Activated effector memory CD4-positive, alpha-beta T cell treated with anti-CD3 and anti-CD28 coated beads, Interleukin-2, amount 50 U/mL, for 16 hours (primary cell): Measurements from ENCODE around the gene STK32B.

Experiments
- DNase-seq: peaks from one replicate; pipeline ENCODE4 v3.0.0-alpha.2; 2020

STK32B gene

GRCh38 chr4:5126857-5127256, 75.6 kb downstream of the STK32B start:
- DNase-seq, result no peak

- no peak for DNase-seq
These were observed 76.3 kb downstream of the STK32B start for GRCh38 chr4:5127556-5127955.

DNA sequence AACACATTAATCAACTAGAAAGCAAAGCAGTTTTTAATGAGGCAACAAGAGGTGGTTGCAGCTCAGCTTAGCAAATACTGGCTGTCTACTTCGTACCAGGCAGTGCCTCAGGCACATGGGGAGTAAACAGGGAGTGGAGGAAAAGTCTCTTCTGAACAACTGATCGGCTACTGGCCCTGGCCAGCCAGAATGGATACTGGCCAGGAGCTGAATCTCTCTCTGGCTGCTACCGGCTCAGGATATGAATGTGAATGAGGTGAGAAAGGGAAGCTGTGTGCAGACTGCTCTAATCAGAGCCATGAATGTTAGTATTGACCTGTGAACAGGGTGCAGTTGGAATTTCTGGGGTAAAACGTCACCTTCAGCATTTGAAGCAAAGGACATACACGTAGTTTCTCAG, 77.3 kb downstream of the STK32B start:
- no peak for DNase-seq

GRCh38 chr4:5133201-5133600, 81.9 kb downstream of the STK32B start:
- no peak for DNase-seq

GRCh38 chr4:5133933-5134594, 82.8 kb downstream of the STK32B start:
- DNase-seq, result no peak

- no peak for DNase-seq
These were observed 83.3 kb downstream of the STK32B start for GRCh38 chr4:5134620-5135019.

- no peak for DNase-seq
These were observed 85.9 kb downstream of the STK32B start for GRCh38 chr4:5137226-5137625.

- DNase-seq, result no peak
These were observed 86.6 kb downstream of the STK32B start for GRCh38 chr4:5137927-5138326.

GRCh38 chr4:5138389-5138788, 87.1 kb downstream of the STK32B start:
- no peak for DNase-seq

DNA sequence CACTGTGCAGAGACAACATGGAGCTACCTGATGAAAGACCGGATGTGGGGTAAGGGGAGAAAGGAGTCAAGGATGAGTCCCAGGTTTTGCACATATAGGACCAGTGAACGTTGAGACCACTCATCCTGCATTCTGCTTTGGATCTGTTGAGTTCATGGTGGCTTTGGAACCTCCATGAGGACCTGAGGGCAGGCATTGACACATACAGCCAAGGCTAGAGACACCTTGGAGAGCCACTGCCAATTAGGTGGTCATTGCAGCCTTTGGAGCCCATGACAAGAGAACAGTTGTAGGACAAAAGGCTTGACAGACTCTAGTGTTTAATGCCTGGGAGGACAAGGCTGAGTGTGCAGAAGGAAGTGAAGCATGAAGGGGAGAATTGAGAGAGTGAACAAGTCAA, 87.9 kb downstream of the STK32B start:
- DNase-seq, result no peak

DNA sequence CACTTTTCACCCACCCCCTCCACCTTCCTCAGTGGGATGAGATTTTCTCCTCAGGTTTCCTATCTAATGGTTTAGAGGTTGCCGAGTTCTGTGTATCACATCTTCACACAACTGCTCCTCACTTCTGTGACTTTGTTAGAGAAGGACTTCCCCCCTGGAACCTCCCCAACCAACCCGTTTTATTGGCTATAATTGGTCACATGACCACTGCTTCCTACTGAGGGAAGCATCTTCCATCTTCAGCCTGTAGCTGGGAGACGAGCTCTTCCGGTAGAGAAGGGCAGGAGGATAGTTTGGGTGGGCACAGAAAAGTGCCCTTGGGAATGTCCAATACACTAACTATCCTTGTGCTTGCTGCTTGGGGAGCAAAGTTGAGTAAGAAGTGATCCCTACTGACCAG, 90.5 kb downstream of the STK32B start:
- DNase-seq, result no peak

GRCh38 chr4:5142726-5143125, 91.4 kb downstream of the STK32B start:
- DNase-seq, result no peak

- no peak for DNase-seq
These were observed 92.1 kb downstream of the STK32B start for GRCh38 chr4:5143306-5143861.

DNA sequence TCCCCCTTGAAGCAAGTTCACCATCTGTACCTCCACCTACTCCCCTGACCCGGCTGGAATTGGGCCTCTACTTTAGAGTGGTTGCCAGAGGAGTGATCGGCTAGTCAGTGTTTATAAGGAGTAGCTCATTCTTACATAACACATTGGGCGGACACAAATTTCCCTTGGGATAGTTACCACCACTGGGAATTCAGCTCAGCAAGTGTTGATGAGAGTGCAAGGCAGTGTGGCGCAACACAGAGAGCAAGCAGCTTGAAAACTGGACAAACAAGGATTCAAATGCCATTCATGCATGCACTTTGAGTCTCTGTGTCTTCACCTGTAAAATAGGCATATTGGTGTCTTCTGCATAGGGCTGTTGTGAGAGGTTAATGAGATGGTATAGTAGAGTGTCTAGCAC, 92.7 kb downstream of the STK32B start:
- DNase-seq, result no peak

DNA sequence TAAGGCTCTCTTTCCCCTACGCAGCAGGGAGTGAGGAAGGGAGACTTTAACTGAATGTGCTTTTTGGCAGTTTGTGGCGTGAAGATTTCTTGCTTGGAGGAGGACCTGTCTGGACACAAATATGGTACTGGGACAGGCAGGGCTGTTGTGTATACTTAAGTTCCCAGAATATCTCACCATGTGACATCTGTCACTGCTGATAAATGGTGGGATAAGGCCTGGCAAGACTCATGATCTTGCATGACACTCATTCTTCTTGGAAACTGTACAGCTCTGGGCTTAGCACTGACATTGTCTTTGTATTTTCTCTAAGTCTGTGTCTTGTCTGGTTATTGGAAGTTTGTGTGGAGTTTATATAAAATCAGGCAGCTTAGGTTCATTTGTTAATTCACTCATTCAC, 93.1 kb downstream of the STK32B start:
- DNase-seq, result no peak

DNA sequence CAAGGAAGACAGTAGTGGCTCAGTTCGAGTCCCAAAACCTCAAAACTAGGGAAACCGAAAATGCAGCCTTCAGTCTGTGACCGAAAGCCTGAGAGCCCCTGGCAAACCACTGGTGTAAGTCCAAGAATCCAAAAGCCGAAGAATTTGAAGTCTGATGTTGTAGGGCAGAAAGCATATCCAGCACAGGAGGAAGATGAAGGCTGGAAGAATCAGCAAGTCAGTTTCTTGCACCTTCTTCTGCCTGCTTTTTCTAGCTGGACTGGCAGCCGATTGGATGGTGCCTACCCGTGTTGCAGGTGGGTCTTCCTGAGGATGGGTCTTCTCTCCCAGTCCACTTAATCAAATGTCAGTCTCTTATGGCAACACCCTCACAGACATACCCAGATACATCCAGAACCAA, 95.0 kb downstream of the STK32B start:
- no peak for DNase-seq

DNA sequence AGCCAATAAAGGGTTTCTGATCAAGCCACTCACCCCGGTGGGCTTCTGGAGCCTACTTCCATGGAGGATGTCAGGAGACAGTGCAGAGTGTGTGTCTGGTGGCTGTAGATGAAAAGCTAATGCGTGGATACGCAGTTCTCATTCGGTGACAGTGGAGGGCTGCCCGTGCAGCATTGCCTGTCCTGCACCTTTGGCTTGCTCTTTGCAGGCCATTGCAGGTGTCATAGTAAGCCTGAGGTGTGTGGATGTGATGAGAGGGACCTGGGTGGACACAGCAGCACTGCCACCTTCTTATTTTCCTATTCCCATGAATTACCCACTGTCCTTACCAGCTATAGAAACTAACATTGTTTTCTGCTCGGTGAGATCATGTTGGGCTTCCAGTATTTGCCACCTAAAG, 101.2 kb downstream of the STK32B start:
- no peak for DNase-seq

- DNase-seq, result no peak
These were observed 105.4 kb downstream of the STK32B start for GRCh38 chr4:5156682-5157081.

DNA sequence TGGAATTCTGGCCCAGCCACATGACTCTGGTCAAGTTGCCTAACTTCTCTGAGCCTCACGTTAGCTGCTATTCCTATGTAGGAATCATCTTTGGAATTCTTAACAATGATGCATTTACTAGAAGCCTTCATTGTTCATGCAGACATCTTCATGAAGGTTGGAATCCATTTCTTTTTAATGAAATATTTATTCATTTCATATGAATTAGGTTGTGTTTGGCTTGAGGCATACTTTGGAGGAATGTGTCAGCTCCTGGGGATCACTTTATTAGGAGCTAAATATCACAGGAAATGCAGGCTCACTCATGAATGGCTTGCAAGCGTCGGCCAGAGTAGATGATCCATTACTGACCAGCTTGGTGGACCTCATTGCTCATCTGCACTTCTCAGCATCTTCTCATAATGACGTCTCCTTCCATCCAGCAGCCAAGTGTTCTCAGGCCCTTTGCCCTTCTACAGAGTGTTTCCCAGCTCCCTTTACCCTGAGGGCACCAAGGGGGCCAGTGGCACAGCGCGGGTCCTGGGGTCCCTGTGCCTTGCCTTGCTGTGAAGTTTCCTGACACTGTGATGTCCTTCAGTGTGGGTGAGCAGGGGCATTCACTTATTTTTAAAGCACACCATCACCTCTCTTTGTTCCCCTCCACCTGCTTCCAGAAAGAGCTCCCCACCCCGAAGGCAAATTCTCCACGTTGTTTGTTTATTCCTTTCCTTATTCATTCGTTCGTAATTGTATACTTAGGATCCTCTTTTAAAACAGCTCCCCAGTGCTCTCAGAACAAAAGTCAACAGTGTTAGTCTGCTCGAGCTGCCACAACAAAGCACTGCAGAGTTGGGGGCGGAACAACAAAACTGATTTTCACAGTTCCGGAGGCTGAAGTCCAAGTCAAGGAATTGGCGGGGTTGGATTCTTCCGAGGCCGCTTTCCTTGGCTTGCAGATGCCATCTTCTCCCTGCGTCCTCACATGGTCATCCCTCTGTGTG, 106.8 kb downstream of the STK32B start:
- no peak for DNase-seq

GRCh38 chr4:5158825-5159224, 107.5 kb downstream of the STK32B start:
- no peak for DNase-seq

GRCh38 chr4:5160668-5161067, 109.4 kb downstream of the STK32B start:
- DNase-seq, result no peak

GRCh38 chr4:5162909-5163508, 111.7 kb downstream of the STK32B start:
- DNase-seq, result no peak

GRCh38 chr4:5164221-5164912, 113.1 kb downstream of the STK32B start:
- no peak for DNase-seq
